Heart left ventricle (tissue), 16 donors: ENCODE data around the gene ZNF747. TPM values are rescaled to one million over a fixed set of nuclear protein-coding genes. Genes with fewer than 3 reads are reported as not detected.

Experiments
- ATAC-seq, 4 donors: fragments of 200-7000 bp; cut with Tn5 transposase; one replicate each; pipeline ENCODE4 v1.9.1; 2020 to 2022; ENCODE audit warnings: moderate library complexity in 4 of 4, mild to moderate bottlenecking in 3 of 4, moderate number of reproducible peaks in 1 of 4
- DNase-seq, 5 donors: peaks; one replicate each; pipeline ENCODE4 v3.0.0-alpha.2; 2020
- H3K27ac ChIP-seq, 12 donors: fragments of 200-600 bp; sonication (generic) in 4 of 12; one replicate each; pipeline versions ENCODE4 v1.5.0 to v1.8.0; 2016 to 2022; ENCODE audit warnings: mild to moderate bottlenecking in 2 of 12
- H3K27me3 ChIP-seq, 9 donors: fragments of 200-600 bp; sonication (generic) in 2 of 9; one replicate each; pipeline versions ENCODE4 v1.5.1 to v1.8.0; 2016 to 2022; ENCODE audit warnings: mild to moderate bottlenecking in 3 of 9
- H3K36me3 ChIP-seq, 9 donors: fragments of 200-600 bp; sonication (generic) in 2 of 9; one replicate each; pipeline versions ENCODE4 v1.5.0 to v1.8.0; 2018 to 2022; ENCODE audit warnings: mild to moderate bottlenecking in 2 of 9
- H3K4me1 ChIP-seq, 12 donors: fragments of 200-600 bp; sonication (generic) in 4 of 12; one replicate each; pipeline versions ENCODE4 v1.5.0 to v1.8.0; 2016 to 2022; ENCODE audit warnings: mild to moderate bottlenecking in 3 of 12
- H3K4me3 ChIP-seq, 12 donors: fragments of 200-600 bp; sonication (generic) in 4 of 12; one replicate each; pipeline versions ENCODE4 v1.5.0 to v1.8.0; 2017 to 2022; ENCODE audit warnings: mild to moderate bottlenecking in 9 of 12, moderate library complexity in 4 of 12
- H3K9me3 ChIP-seq, 12 donors: fragments of 200-600 bp; sonication (generic) in 4 of 12; one replicate each; pipeline versions ENCODE4 v1.5.0 to v1.8.0; 2016 to 2022; ENCODE audit warnings: mild to moderate bottlenecking in 1 of 12
- CTCF ChIP-seq, 12 donors: fragments of 200-600 bp; sonication (generic) in 4 of 12; IDR thresholded peaks; one replicate each; pipeline versions ENCODE4 v1.5.0 to v1.8.0; 2018 to 2022; ENCODE audit warnings: antibody characterized with exemption in 12 of 12, mild to moderate bottlenecking in 5 of 12
- POLR2A ChIP-seq, 2 donors: fragments of 450-650 bp; IDR thresholded peaks; one replicate each; pipeline ENCODE4 v1.6.1; 2017; ENCODE audit warnings: antibody characterized with exemption in 2 of 2, mild to moderate bottlenecking in 2 of 2, moderate library complexity in 2 of 2
- WGBS, 4 donors: extraction: QIAGEN DNeasy Blood & Tissue Kit in 2 of 4; methylation state at CpG; one replicate each; pipeline versions ENCODE4 v1.1.5 to v1.1.7; 2013 to 2018; 5-methylcytosine and 5-hydroxymethylcytosine counted together
- intact Hi-C, 10 donors: fragments of 100-400 bp; cut with DNase I; formaldehyde crosslinking; loops; one replicate each; pipeline versions ENCODE4 v1.11.1 to v1.14.2; 2022
- polyA plus RNA-seq, 2 donors: library from polyadenylated mRNA; stranded (reverse); fragments of 200-250 nt; gene quantifications; one replicate each; pipeline ENCODE4 v1.2.3, GENCODE V29; 2013
- total RNA-seq, 9 donors: library from RNA; depleted of rRNA in 2 of 9; stranded (reverse); fragments of >200 nt in 2 of 9; fragmentation: NEBNext Ultra II Directional in 3 of 9; extraction: Animal tissue kit (Norgen Biotek cat#: 25700) in 3 of 9; gene quantifications; one replicate each; pipeline versions ENCODE4 v1.1.0 to v1.2.4, GENCODE V29; 2016 to 2023
- donor health status: ischemic (EF 13 %, LVEDD 7.1; RV severe dilation, severe dysfunction).
- donor health status: healthy with polysubstance abuse.
- donor health status: DM: no; HTN: yes; CAD: no.
- donor health status: DM: no; HTN: no; CAD: no.
- donor health status: ischemic (EF 25% LVEDD 6.9; RV normal size, moderate dysfunction).
- donor health status: ischemic (EF 25% LVEDD 5.7; RV mildly dilated, moderate dysfunction).
- donor health status: healthy.
- donor health status: DM: yes; HTN: yes; CAD: no.
- donor health status: ischemic (EF 35%, LVEDD 5.7; RV mildly dilated, moderate dysfunction).
- donor health status: nonischemic (EF 11% LVEDD 7.7; RV severe dilation, severe dysfunction).
- donor health status: DM: yes; HTN: yes; CAD: no.
- donor health status: PGD.
- donor health status: ischemic (EF 29% LVEDD 5.4; RV normal size, mild dysfunction).
- donor health status: nonischemic (EF 23%, LVEDD 6.1; RV moderate dilation, normal function).

The ZNF747 gene
- total and polyA plus RNA-seq, 11 donors = 8.6 to 15.2 (median 9.6) TPM

GRCh38 chr16:30571445-30572322, 37.0 kb upstream of the ZNF747 start, which contains the start of gene ZNF688:
Gene ZNF688, minus strand, starts transcription at chr16:30571714. Its CDS starts 85 bp downstream, at chr16:30571629.
- intact Hi-C loops = loop anchor here in 8 of 10 donors (1.0 to 5.0 kb wide), 8 partner anchors 13 to 81 kb away; partner anchors contain the start of genes ZNF747 (in 4 of the 8), ZNF785 (in 3 of the 8), ZNF768 (in 2 of the 8) and PRR14 (in 1 of the 8)
- 0 to 1% (median 0%) methylated on average over 42 to 67 of the region's 67 CpGs for WGBS, 4 donors
- Histone ChIP-seq H3K9me3 (no peaks in the 10 kb centered on the region), H3K4me3 (peak within 1 kb of the TSS; percentile 49 to 99 (median 83)), H3K27me3 (no peaks in the 10 kb centered on the region), H3K27ac (peak within 1 kb of the TSS; percentile 88 to 100 (median 98)), H3K36me3 (peaks cover 0 to 14% (median 3%) of the 10 kb centered on the region in 9 donors), H3K4me1 (peaks cover 3 to 41% (median 20%) of the 10 kb centered on the region in 12 donors)
- ATAC-seq (peak; percentile 90 to 95 (median 92)), DNase-seq (peak; percentile 95 to 96 (median 96))
- TF ChIP-seq CTCF (IDR thresholded peaks at IDR 0.05) (no peak), POLR2A (IDR thresholded peaks at IDR 0.05) (peak in 1 of 2 donors; percentile 44)

- no peaks in the 10 kb centered on the region for H3K27me3 ChIP-seq
- 6 to 15% (median 7%) methylated on average over 7 to 22 of the region's 22 CpGs for WGBS, 4 donors
- peak overlapping the region; percentile 49 to 99 (median 83) for H3K4me3 ChIP-seq
- H3K36me3 ChIP-seq = peaks cover 0 to 10% (median 3%) of the 10 kb centered on the region in 9 donors
- peaks cover 3 to 41% (median 20%) of the 10 kb centered on the region in 12 donors for H3K4me1 ChIP-seq
- DNase-seq (peak in 2 of 5 donors; percentile 42 to 66), ATAC-seq (peak in 3 of 4 donors; percentile 2 to 12 (median 12))
- no peaks in the 10 kb centered on the region for H3K9me3 ChIP-seq
- no peak for TF ChIP-seq CTCF (IDR thresholded peaks at IDR 0.05)
- TF ChIP-seq POLR2A (IDR thresholded peaks at IDR 0.05) = no peak
- intact Hi-C loops = loop anchor here in 7 of 10 donors (1.0 to 5.0 kb wide), 7 partner anchors 14 to 81 kb away; partner anchors contain the start of genes ZNF747 (in 4 of the 7), ZNF768 (in 2 of the 7), PRR14 (in 1 of the 7) and ZNF785 (in 1 of the 7)
- H3K27ac ChIP-seq = peak overlapping the region; percentile 88 to 100 (median 98)
These were observed 36.2 kb upstream of the ZNF747 start for GRCh38 chr16:30570636-30571444.

- Histone ChIP-seq H3K27me3 (no peaks in the 10 kb centered on the region), H3K4me1 (peaks cover 3 to 41% (median 20%) of the 10 kb centered on the region in 12 donors), H3K36me3 (peaks cover 0 to 10% (median 3%) of the 10 kb centered on the region in 9 donors), H3K27ac (peak overlapping the region in 11 of 12 donors; percentile 88 to 100 (median 98)), H3K4me3 (peak overlapping the region in 8 of 12 donors; percentile 74 to 91 (median 84)), H3K9me3 (no peaks in the 10 kb centered on the region)
- intact Hi-C loops = loop anchor here in 6 of 10 donors (5.0 kb wide), 5 partner anchors 33 to 82 kb away; partner anchors contain the start of genes ZNF747 (in 3 of the 6), ZNF768 (in 2 of the 6) and PRR14 (in 1 of the 6)
- DNase-seq (no peak), ATAC-seq (no peak)
- TF ChIP-seq CTCF (IDR thresholded peaks at IDR 0.05) (no peak), POLR2A (IDR thresholded peaks at IDR 0.05) (no peak)
- 72 to 81% (median 77%) methylated on average over 18 to 44 of the region's 44 CpGs for WGBS, 4 donors
These were observed 35.3 kb upstream of the ZNF747 start for GRCh38 chr16:30569746-30570635.
